Measurements from ENCODE around the gene CHRNB2. TPM values are rescaled to one million over a fixed set of nuclear protein-coding genes. Genes with fewer than 3 reads are reported as not detected.

Gene CHRNB2
- total and polyA plus RNA-seq, 11 donors = 0.03 to 0.14 (median 0.05) TPM; not detected in 7

- DNase-seq = no peak
- Histone ChIP-seq H3K4me3 (no peak overlapping the region), H3K27me3 (no peaks in the 10 kb centered on the region), H3K36me3 (peaks cover 0 to 71% (median 41%) of the 10 kb centered on the region in 9 donors), H3K9me3 (no peaks in the 10 kb centered on the region), H3K27ac (no peak overlapping the region), H3K4me1 (peaks cover 8 to 89% (median 77%) of the 10 kb centered on the region in 12 donors)
- 54 to 78% (median 58%) methylated on average over 2 of the region's 2 CpGs for WGBS, 4 donors
- intact Hi-C loops (cut with DNase I) = no loop called here
- TF ChIP-seq CTCF (IDR thresholded peaks at IDR 0.05) (no peak), POLR2A (IDR thresholded peaks at IDR 0.05) (no peak)
- ATAC-seq = no peak
Observed at GRCh38 chr1:154603317-154603716, 35.7 kb downstream of the CHRNB2 start.

GRCh38 chr1:154605534-154605933 lies 38.0 kb downstream of the CHRNB2 start:
- ATAC-seq (no peak), DNase-seq (no peak)
- TF ChIP-seq CTCF (IDR thresholded peaks at IDR 0.05) = no peak
- no peak for TF ChIP-seq POLR2A (IDR thresholded peaks at IDR 0.05)
- 67 to 84% (median 80%) methylated on average over 2 of the region's 2 CpGs for WGBS, 4 donors
- Histone ChIP-seq H3K36me3 (peaks cover 0 to 49% (median 20%) of the 10 kb centered on the region in 9 donors), H3K4me1 (peaks cover 4 to 80% (median 63%) of the 10 kb centered on the region in 12 donors), H3K27ac (no peak overlapping the region), H3K4me3 (peak overlapping the region in 4 of 12 donors; percentile 23 to 96 (median 91)), H3K27me3 (no peaks in the 10 kb centered on the region), H3K9me3 (no peaks in the 10 kb centered on the region)
- intact Hi-C loops (cut with DNase I) = loop anchor here in 1 of 10 donors (5.0 kb wide), 1 partner anchor 48 kb away; the partner anchor contains the start of gene UBE2Q1

DNA sequence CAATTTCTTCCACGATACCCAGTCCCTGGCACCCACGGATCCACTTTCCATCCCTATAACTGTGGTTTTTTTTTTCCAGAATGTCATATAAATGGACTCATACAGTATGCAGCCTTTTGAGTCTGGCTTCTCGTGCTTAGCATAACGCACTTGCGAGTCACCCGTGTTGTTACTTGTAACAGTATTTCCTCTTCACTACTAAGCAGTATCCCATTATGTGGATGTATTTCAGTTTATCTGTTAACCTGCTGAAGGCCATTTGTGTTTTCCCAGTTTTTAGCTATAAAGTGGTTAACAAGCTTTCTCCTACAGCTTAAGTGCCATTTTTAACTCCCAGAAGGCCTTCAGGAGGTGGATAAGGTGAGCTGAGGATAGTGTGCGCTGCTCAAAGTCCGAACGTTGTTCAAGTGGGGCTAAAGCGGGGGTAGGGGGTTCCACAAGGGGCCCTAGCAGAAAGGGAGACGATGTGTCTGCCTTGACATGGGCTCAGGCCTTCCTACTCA lies 39.6 kb downstream of the CHRNB2 start:
- Histone ChIP-seq H3K4me3 (peak overlapping the region; percentile 70 to 96 (median 88)), H3K4me1 (peaks cover 4 to 84% (median 54%) of the 10 kb centered on the region in 12 donors), H3K9me3 (no peaks in the 10 kb centered on the region), H3K36me3 (peaks cover 0 to 32% (median 4%) of the 10 kb centered on the region in 9 donors), H3K27ac (peak overlapping the region; percentile 88 to 98 (median 94)), H3K27me3 (no peaks in the 10 kb centered on the region)
- WGBS, 4 donors = 17 to 24% (median 19%) methylated on average over 11 of the region's 11 CpGs
- intact Hi-C loops (cut with DNase I) = loop anchor here in 1 of 10 donors (5.0 kb wide), 1 partner anchor 50 kb away; the partner anchor contains the start of gene UBE2Q1
- TF ChIP-seq POLR2A (IDR thresholded peaks at IDR 0.05) = no peak
- no peak for TF ChIP-seq CTCF (IDR thresholded peaks at IDR 0.05)
- no peak for DNase-seq
- peak in 2 of 4 donors; percentile 1 to 18 for ATAC-seq

DNA sequence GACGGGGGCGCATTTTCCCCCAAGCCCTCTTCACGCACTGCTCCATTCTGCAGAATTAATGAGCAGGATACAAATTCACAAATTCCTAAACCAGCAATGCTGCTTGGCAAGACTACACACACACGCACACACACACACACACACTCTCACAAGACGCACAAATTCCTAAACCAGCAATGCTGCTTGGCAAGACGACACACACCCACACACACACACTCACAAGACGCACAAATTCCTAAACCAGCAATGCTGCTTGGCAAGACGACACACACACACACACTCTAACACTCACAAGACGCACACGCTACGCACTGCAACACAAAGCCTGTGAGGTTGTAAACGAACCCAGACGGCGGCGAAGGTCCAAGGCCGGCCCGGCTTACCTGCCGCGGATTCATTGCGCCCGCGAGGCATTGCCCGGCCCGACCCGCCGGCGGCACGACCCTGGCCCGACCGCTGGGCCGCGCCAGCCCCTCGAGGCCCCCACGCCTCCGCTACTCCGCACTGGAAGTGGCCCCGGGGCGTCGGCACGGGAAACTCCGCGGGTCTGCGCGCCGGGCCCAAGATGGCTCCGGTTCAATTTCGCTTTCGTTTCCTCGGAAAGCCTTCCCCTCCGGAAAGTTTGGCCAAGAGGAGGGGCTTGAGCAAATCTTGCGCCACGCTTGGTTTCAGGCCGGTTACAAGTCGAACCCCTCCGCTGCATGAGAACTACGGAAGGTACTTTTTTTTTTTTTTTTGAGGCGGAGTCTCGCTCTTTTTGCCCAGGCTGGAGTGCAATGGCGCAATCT lies 40.2 kb downstream of the CHRNB2 start, which contains the start of gene ADAR:
TSS of gene ADAR (minus strand) at position 578 of the 788 bp plus-strand sequence. CDS start at position 398, 180 bp downstream.
- Histone ChIP-seq H3K4me3 (peak within 1 kb of the TSS; percentile 70 to 96 (median 88)), H3K9me3 (no peaks in the 10 kb centered on the region), H3K27me3 (no peaks in the 10 kb centered on the region), H3K36me3 (peaks cover 0 to 28% (median 0%) of the 10 kb centered on the region in 9 donors), H3K4me1 (peaks cover 4 to 79% (median 47%) of the 10 kb centered on the region in 12 donors), H3K27ac (peak within 1 kb of the TSS; percentile 88 to 98 (median 94))
- DNase-seq = peak; percentile 91 to 93 (median 93)
- intact Hi-C loops (cut with DNase I) = loop anchor here in 1 of 10 donors (5.0 kb wide), 1 partner anchor 51 kb away; the partner anchor contains the start of gene UBE2Q1
- WGBS, 4 donors = 0 to 1% (median 1%) methylated on average over 39 to 59 of the region's 59 CpGs
- no peak for TF ChIP-seq CTCF (IDR thresholded peaks at IDR 0.05)
- peak in 1 of 2 donors; percentile 50 for TF ChIP-seq POLR2A (IDR thresholded peaks at IDR 0.05)
- ATAC-seq = peak; percentile 90 to 93 (median 92)
